Urothelium cell line (cell line): ENCODE data around the gene TAB3.
A peak's percentile ranks its signal among the peaks of the same experiment; 100 is the strongest.

ENCODE experiments used
- DNase-seq: peaks from one replicate; pipeline ENCODE4 v3.0.0; 2011; ENCODE audit warnings: low spot score, mixed read lengths
- FAIRE-seq: peaks from 2 replicates; lab custom pipeline; 2011; peaks lifted over from hg19 to GRCh38; lab: Jason Lieb, UNC

The TAB3 gene

DNA sequence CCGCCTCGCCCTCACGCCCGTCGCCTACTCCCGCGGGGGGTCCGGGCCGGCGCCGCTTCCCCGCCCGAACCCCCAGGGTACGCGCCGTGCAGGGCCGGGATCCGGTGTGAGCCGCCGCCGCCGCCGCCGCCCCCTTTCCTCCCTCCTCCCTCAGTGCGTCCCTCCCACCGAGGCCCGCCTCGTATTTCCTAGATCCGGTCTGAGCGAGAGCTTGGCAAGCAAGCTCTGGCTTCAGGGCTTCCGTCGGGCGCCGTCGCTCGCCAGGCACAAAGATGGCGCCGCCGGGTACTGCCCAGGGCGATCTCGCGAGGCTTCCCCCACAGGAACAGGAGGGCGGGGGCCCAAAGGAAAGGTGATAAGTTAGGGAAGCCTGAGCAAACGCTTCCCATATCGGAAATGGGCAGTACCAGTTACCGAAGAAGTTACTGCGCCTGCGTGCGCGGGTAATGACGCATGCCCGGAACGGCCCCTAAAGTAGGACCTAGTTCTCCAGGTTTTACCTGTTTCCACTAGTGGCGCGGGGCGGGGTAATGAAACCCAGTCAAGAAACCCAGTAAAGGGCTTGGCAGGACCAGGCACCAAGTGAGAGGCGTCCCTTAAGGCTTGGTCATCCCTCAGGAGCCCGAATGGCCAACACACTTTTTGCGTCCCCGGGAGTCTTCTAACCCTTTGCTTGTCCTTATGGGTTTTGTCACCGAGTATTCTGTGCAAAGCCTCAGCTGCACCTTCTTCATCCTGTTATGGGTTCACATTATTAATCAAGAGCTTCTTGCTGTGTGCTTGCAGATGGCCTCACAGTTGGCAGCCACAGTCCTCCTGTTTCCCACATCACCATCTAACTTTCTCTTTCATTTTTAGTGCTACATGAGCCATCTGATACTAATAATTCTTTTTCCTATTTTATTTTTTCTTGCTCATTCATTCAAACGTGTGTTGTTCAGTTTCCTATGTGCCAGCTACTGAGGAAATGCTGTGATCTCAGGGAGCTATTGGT lies at the start of gene TAB3:
Gene TAB3 (minus strand): TSS at position 108 of the 994 bp plus-strand sequence. CDS start 29,666 bp downstream, outside the sequence.
- FAIRE-seq, result no peak
- DNase-seq, result peak; percentile 75

- no peak for FAIRE-seq
- DNase-seq, result no peak
Observed at GRCh38 chrX:30938295-30938694, 49.2 kb upstream of the TAB3 start.

GRCh38 chrX:30935985-30936384 lies 46.9 kb upstream of the TAB3 start:
- peak; percentile 11 for DNase-seq

GRCh38 chrX:30931920-30932319 lies 42.9 kb upstream of the TAB3 start:
- no peak for DNase-seq
- no peak for FAIRE-seq

More at GRCh38 chrX:30935985-30936384, 46.9 kb upstream of the TAB3 start:
- FAIRE-seq, result no peak

- DNase-seq (no peak), FAIRE-seq (no peak)
Observed at GRCh38 chrX:30930679-30931078, 41.6 kb upstream of the TAB3 start.

GRCh38 chrX:30930143-30930542 lies 41.1 kb upstream of the TAB3 start:
- no peak for DNase-seq
- FAIRE-seq, result no peak

- FAIRE-seq, result no peak
Observed at GRCh38 chrX:30920271-30920670, 31.2 kb upstream of the TAB3 start.

GRCh38 chrX:30918480-30918879 lies 29.4 kb upstream of the TAB3 start:
- FAIRE-seq (no peak), DNase-seq (no peak)

More at GRCh38 chrX:30920271-30920670, 31.2 kb upstream of the TAB3 start:
- no peak for DNase-seq

GRCh38 chrX:30913492-30913891 lies 24.4 kb upstream of the TAB3 start:
- no peak for FAIRE-seq
- no peak for DNase-seq

- DNase-seq (no peak), FAIRE-seq (no peak)
Observed at GRCh38 chrX:30910124-30910860, 21.2 kb upstream of the TAB3 start.

- FAIRE-seq (no peak), DNase-seq (peak; percentile 47)
Observed at GRCh38 chrX:30906726-30907125, 17.7 kb upstream of the TAB3 start.

GRCh38 chrX:30905321-30905720 lies 16.3 kb upstream of the TAB3 start:
- FAIRE-seq (no peak), DNase-seq (no peak)

- FAIRE-seq, result no peak
- no peak for DNase-seq
Observed at GRCh38 chrX:30904632-30905031, 15.6 kb upstream of the TAB3 start.

- DNase-seq (no peak), FAIRE-seq (no peak)
Observed at GRCh38 chrX:30904186-30904585, 15.1 kb upstream of the TAB3 start.

DNA sequence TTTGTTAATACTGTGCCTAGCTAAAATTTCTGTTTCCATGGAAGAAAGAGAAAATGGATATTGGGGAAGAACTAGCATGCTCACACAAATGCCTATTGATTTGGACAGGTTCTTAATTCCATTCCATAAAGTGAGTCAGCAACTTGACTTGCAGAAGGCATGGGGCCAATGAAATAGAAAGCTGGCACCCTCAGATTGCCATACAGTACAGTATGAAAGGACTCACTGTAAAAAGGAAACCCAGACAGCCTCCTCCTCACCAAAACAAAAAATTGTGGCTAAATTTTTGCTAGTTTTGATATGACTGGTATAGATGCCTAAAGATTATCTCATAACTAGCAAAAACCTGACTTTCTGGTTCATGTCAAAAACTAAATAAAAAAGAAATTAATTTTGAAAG lies 11.2 kb upstream of the TAB3 start:
- no peak for DNase-seq
- FAIRE-seq, result no peak

DNA sequence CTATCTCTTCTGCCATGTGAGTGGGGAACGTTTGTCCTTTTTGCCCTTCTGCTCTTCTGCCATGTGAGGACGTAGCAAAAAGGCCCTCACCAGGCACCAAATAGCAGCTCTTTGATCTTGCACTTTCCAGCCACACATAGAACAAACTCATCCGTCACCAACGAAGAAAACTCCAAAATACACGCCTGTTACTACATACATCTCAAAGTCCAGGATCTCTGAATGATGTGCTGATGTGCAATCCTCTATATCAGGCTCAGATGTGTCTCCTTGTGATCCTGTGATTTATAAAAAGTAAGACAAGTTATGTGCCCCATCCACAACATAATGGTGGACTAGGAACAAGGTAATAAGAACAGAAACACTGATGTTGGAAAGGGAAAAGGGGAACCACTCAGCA lies 9.8 kb upstream of the TAB3 start:
- FAIRE-seq (no peak), DNase-seq (no peak)

DNA sequence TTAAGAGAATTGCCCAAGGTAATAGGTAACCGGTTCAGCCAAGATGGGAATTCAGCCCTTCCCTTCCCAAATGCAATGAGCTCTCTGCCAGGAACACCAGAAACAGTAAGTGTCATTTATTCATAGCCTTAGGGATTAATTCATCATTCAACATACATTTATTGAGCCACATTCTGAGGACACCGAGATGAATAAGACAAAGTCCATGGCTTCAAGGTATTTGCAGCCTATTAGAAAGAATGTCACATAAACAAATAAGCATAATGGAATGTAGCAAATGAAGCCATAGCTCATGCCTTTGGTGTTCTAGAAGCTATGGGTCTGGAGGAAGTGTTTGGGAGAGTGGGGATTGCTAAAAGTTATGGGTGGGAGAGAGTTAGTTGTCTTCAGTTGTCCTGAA lies 6.3 kb upstream of the TAB3 start:
- no peak for FAIRE-seq
- DNase-seq, result no peak

DNA sequence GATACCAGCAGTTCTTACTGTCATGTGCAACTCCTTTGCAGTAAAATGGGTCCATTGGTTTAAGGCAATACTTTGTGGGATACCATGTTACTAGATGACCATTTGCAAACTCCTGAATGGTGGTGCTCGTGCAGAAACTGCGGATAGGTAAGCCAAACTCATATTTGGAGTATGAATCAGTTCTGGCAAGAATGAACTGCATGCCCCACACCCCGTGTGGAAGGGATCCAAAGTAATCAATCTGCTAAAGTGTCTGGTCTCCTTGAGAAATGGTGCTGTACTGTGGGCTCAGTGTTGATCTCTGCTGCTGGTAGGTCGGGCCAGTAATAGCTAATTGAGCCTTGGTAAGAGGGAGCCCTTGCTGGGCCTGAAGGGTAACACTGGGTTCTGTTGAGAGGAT lies 4.2 kb upstream of the TAB3 start:
- FAIRE-seq, result no peak

DNA sequence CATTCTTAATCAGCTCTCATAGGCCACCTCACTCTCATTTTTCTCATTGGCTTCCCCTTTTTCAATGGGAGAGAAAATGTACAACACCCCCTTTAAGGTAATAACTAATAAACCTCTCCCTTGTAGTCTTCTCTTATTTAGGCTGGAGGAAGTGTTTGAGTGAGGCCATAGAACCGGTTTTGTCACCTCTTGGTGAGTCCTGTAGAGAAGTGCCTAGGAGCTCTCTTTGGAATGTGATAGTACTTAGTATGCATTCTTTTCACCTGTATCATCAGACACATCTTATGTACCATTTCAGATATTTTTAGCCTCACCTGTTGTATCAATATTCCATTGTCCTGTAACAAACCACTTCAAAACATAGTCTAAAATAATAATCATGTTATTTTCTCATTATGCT lies 3.5 kb upstream of the TAB3 start:
- no peak for FAIRE-seq

More for the DNA sequence above, 4.2 kb upstream of the TAB3 start:
- no peak for DNase-seq

GRCh38 chrX:30888526-30889146 lies 418 bp downstream of the TAB3 start:
- DNase-seq, result no peak
- FAIRE-seq, result no peak

More for the DNA sequence above, 3.5 kb upstream of the TAB3 start:
- no peak for DNase-seq

GRCh38 chrX:30887721-30888120 lies 1.3 kb downstream of the TAB3 start:
- DNase-seq (no peak), FAIRE-seq (no peak)
